Erythroblast (primary cell): ENCODE results near the gene EIF4G1.

Experiments
- GATA1 ChIP-seq: IDR thresholded peaks from 2 replicates; pipeline ENCODE4 v1.6.1; 2011; ENCODE audit warnings: low read depth, mild to moderate bottlenecking, control low read depth, low read length, moderate library complexity
- POLR2A ChIP-seq: IDR thresholded peaks from 2 replicates; pipeline ENCODE4 v1.6.1; 2011; ENCODE audit warnings: mild to moderate bottlenecking, low read length

- TF ChIP-seq POLR2A (peak; percentile 44), GATA1 (no peak)
Measured at GRCh38 chr3:184314700-184315542, 515 bp downstream of the EIF4G1 start.
